CD14-positive monocyte (primary cell): ENCODE measurements around the gene GRIP1. TPM values are rescaled to one million over a fixed set of nuclear protein-coding genes. Genes with fewer than 3 reads are reported as not detected.

Source experiments
- DNase-seq, 3 donors: peaks; one replicate each; pipeline ENCODE4 v3.0.0-alpha.2; 2011 to 2022
- H2AFZ ChIP-seq: 2 replicates; pipeline ENCODE4 v1.6.0; 2012; ENCODE audit warnings: mild to moderate bottlenecking, low read depth, low read length, inconsistent platforms; ENCODE audit not compliant: insufficient read depth, poor library complexity, severe bottlenecking
- H3K27ac ChIP-seq, 2 donors: 1 replicate in 1 of 2; 2 replicates in 1 of 2; pipeline ENCODE4 v1.5.1; 2012 to 2013; ENCODE audit warnings: low read length in 2 of 2, control low read depth in 1 of 2, inconsistent platforms in 1 of 2, low read depth in 1 of 2, mild to moderate bottlenecking in 1 of 2
- H3K27me3 ChIP-seq, 2 donors: one replicate each; pipeline versions ENCODE4 v1.6.0 to v1.6.1; 2011 to 2013; ENCODE audit warnings: low read length in 2 of 2; ENCODE audit not compliant: control insufficient read depth in 2 of 2, insufficient read depth in 2 of 2
- H3K36me3 ChIP-seq, 2 donors: replicated peaks in 1 of 2; 1 replicate in 1 of 2; 2 replicates in 1 of 2; pipeline versions ENCODE4 v1.5.1 to v1.6.1; 2012 to 2013; ENCODE audit warnings: low read length in 2 of 2, control low read depth in 1 of 2, inconsistent platforms in 1 of 2, mild to moderate bottlenecking in 1 of 2; ENCODE audit not compliant: insufficient read depth in 2 of 2, control insufficient read depth in 1 of 2
- H3K4me1 ChIP-seq, 2 donors: 1 replicate in 1 of 2; 2 replicates in 1 of 2; pipeline versions ENCODE4 v1.5.1 to v1.6.1; 2012 to 2013; ENCODE audit warnings: low read length in 2 of 2, control low read depth in 1 of 2, inconsistent platforms in 1 of 2, mild to moderate bottlenecking in 1 of 2, moderate library complexity in 1 of 2; ENCODE audit not compliant: insufficient read depth in 2 of 2, control insufficient read depth in 1 of 2
- H3K4me2 ChIP-seq: replicated peaks from 2 replicates; pipeline ENCODE3; 2012; ENCODE audit warnings: low read length, moderate library complexity, mild to moderate bottlenecking; ENCODE audit not compliant: poor library complexity, severe bottlenecking; ENCODE audit errors: extremely low read depth
- H3K4me3 ChIP-seq, 3 experiments: fragments of 200-600 bp in 1 of 3; sonication (generic) in 1 of 3; replicated peaks in 1 of 3; 1 replicate in 2 of 3; 2 replicates in 1 of 3; pipeline ENCODE4 v1.5.1; 2011 to 2013; ENCODE audit warnings: low read length in 3 of 3, mild to moderate bottlenecking in 3 of 3, control low read depth in 2 of 3, low read depth in 2 of 3, inconsistent platforms in 1 of 3, moderate library complexity in 1 of 3
- H3K79me2 ChIP-seq: 2 replicates; pipeline ENCODE4 v1.6.0; 2012; ENCODE audit warnings: mild to moderate bottlenecking, control low read depth, inconsistent platforms, low read length, moderate library complexity; ENCODE audit not compliant: insufficient read depth
- H3K9ac ChIP-seq: 2 replicates; pipeline ENCODE4 v1.6.0; 2017; ENCODE audit warnings: low read length, mild to moderate bottlenecking; ENCODE audit not compliant: insufficient read depth, poor library complexity, severe bottlenecking
- H3K9me3 ChIP-seq, 2 donors: replicated peaks in 1 of 2; 1 replicate in 1 of 2; 2 replicates in 1 of 2; pipeline versions ENCODE4 v1.5.1 to v1.6.1; 2012 to 2013; ENCODE audit warnings: low read length in 2 of 2, control low read depth in 1 of 2; ENCODE audit not compliant: control insufficient read depth in 1 of 2, insufficient read depth in 1 of 2
- H4K20me1 ChIP-seq: 2 replicates; pipeline ENCODE4 v1.6.0; 2012; ENCODE audit warnings: mild to moderate bottlenecking, low read length, control low read depth, moderate library complexity; ENCODE audit not compliant: insufficient read depth
- H3K27ac Mint-ChIP-seq, 7 donors: one replicate each; pipeline ENCODE4 v1.8.0; 2020; ENCODE audit warnings: mild to moderate bottlenecking in 7 of 7, mixed read lengths in 7 of 7, moderate library complexity in 6 of 7, inconsistent platforms in 2 of 7
- H3K27me3 Mint-ChIP-seq, 3 donors: one replicate each; pipeline ENCODE4 v1.8.0; 2021 to 2022; ENCODE audit warnings: low read depth in 3 of 3, mild to moderate bottlenecking in 3 of 3, mixed read lengths in 3 of 3, moderate library complexity in 3 of 3, inconsistent platforms in 1 of 3
- H3K36me3 Mint-ChIP-seq, 2 donors: one replicate each; pipeline ENCODE4 v1.8.0; 2020; ENCODE audit warnings: mixed read lengths in 2 of 2, inconsistent platforms in 1 of 2, mild to moderate bottlenecking in 1 of 2
- H3K4me1 Mint-ChIP-seq: one replicate; pipeline ENCODE4 v1.8.0; 2020; ENCODE audit warnings: mild to moderate bottlenecking, mixed read lengths
- H3K4me3 Mint-ChIP-seq, 2 donors: one replicate each; pipeline ENCODE4 v1.8.0; 2020; ENCODE audit warnings: mild to moderate bottlenecking in 2 of 2, mixed read lengths in 2 of 2, moderate library complexity in 1 of 2
- H3K9me3 Mint-ChIP-seq, 7 donors: one replicate each; pipeline ENCODE4 v1.8.0; 2020 to 2022; ENCODE audit warnings: mixed read lengths in 7 of 7, mild to moderate bottlenecking in 6 of 7, moderate library complexity in 6 of 7, inconsistent platforms in 2 of 7
- WGBS: methylation state at CpG from one replicate; pipeline ENCODE4 v1.1.5; 2013; ENCODE audit warnings: missing lambda C conversion rate; ENCODE audit not compliant: insufficient coverage; 5-methylcytosine and 5-hydroxymethylcytosine counted together
- intact Hi-C, 2 donors: fragments of 100-400 bp; cut with micrococcal nuclease; formaldehyde crosslinking; loops; one replicate each; pipeline versions ENCODE4 v1.15.0 to v1.15.1; 2023
- polyA plus RNA-seq, 3 donors: library from polyadenylated mRNA; depleted of rRNA in 1 of 3; unstranded in 2 of 3; stranded (reverse) in 1 of 3; fragments of 300-500 nt in 2 of 3; fragments of >200 nt in 1 of 3; fragmentation: Illumina TruSeq in 2 of 3; gene quantifications; 1 replicate in 2 of 3; 2 replicates in 1 of 3; pipeline ENCODE4 v1.2.3, GENCODE V29; 2012 to 2021
- TF ChIP-seq, protein P1 (sequence below): fragments of 200-600 bp; IDR thresholded peaks from one replicate; pipeline ENCODE4 v1.8.0; 2022; ENCODE audit warnings: antibody characterized with exemption, mild to moderate bottlenecking

Gene GRIP1
- polyA plus RNA-seq, 3 donors, result 0.21 TPM; not detected in 2

DNA sequence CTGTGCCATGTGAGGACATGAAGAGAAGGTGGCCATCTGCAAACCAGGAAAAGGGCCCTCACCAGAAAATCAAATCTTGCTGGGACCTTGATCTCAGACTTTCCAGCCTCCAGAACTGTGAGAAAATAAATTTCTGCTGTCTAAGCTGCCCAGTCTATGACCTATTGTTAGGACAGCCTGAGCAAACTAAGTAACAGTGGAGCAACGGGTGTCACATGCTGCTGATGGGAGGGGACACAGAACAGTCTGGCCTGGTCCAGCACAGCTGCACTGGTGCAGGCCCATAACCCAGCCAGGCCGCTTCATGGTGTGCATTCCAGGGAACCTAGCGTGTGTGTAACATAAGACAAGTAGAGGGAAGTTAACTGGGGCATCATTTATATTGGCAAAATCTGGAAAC, 42.1 kb downstream of the GRIP1 start:
- H4K20me1 ChIP-seq, result no peaks in the 10 kb centered on the region
- H3K4me2 ChIP-seq, result no peak overlapping the region
- 93% methylated on average over 1 of the region's 3 CpGs for WGBS
- H3K36me3 Mint-ChIP-seq, result no peaks in the 10 kb centered on the region
- no peak overlapping the region for H3K27ac Mint-ChIP-seq
- H3K4me1 Mint-ChIP-seq, result no peaks in the 10 kb centered on the region
- no peak overlapping the region for H2AFZ ChIP-seq
- H3K79me2 ChIP-seq, result no peaks in the 10 kb centered on the region
- intact Hi-C loops, result no loop called here
- no peaks in the 10 kb centered on the region for H3K27me3 ChIP-seq
- H3K4me3 Mint-ChIP-seq, result no peak overlapping the region
- H3K9me3 Mint-ChIP-seq, result peaks cover 0 to 2% (median 0%) of the 10 kb centered on the region in 7 donors
- DNase-seq, result no peak
- peaks cover 0 to 2% (median 1%) of the 10 kb centered on the region in 3 donors for H3K27me3 Mint-ChIP-seq
- H3K9me3 ChIP-seq, result no peaks in the 10 kb centered on the region
- TF ChIP-seq, protein P1, sequence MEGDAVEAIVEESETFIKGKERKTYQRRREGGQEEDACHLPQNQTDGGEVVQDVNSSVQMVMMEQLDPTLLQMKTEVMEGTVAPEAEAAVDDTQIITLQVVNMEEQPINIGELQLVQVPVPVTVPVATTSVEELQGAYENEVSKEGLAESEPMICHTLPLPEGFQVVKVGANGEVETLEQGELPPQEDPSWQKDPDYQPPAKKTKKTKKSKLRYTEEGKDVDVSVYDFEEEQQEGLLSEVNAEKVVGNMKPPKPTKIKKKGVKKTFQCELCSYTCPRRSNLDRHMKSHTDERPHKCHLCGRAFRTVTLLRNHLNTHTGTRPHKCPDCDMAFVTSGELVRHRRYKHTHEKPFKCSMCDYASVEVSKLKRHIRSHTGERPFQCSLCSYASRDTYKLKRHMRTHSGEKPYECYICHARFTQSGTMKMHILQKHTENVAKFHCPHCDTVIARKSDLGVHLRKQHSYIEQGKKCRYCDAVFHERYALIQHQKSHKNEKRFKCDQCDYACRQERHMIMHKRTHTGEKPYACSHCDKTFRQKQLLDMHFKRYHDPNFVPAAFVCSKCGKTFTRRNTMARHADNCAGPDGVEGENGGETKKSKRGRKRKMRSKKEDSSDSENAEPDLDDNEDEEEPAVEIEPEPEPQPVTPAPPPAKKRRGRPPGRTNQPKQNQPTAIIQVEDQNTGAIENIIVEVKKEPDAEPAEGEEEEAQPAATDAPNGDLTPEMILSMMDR, result no peak
- no peaks in the 10 kb centered on the region for H3K4me1 ChIP-seq
- H3K9ac ChIP-seq, result no peak overlapping the region
- H3K4me3 ChIP-seq, result no peak overlapping the region
- no peak overlapping the region for H3K27ac ChIP-seq
- no peaks in the 10 kb centered on the region for H3K36me3 ChIP-seq

DNA sequence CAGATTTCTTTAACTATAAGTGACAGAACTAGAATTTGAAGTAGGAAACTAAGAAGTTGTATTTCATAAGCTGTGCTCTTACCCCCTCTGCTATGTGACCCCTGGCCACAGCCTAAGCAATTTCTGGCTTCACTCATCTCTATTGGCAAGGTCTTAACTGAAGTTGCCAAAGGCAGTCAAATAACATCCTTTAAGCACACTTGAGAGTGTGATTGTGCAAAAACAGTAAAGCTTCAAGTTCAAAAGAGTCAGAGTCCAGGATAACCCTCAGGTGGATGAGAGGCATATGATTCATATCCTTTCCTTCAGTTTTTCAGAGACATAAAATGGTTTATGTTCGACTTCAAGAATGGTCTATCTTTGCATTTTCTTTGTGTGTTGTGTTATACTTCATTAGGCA, 45.2 kb downstream of the GRIP1 start:
- Histone ChIP-seq H3K27ac (no peak overlapping the region), H3K4me3 (no peak overlapping the region), H3K4me1 (no peaks in the 10 kb centered on the region), H3K9me3 (no peaks in the 10 kb centered on the region), H4K20me1 (no peaks in the 10 kb centered on the region), H3K4me2 (no peak overlapping the region), H2AFZ (no peak overlapping the region), H3K9ac (no peak overlapping the region), H3K79me2 (no peaks in the 10 kb centered on the region), H3K36me3 (no peaks in the 10 kb centered on the region), H3K27me3 (no peaks in the 10 kb centered on the region)
- Mint-ChIP-seq H3K9me3 (peaks cover 0 to 2% (median 0%) of the 10 kb centered on the region in 7 donors), H3K4me1 (no peaks in the 10 kb centered on the region), H3K27me3 (peaks cover 0 to 3% (median 2%) of the 10 kb centered on the region in 3 donors), H3K4me3 (no peak overlapping the region), H3K36me3 (no peaks in the 10 kb centered on the region), H3K27ac (no peak overlapping the region)
- intact Hi-C loops, result no loop called here
- TF ChIP-seq, protein P1, result no peak
- WGBS, result no CpG with 5 or more reads among the region's 1 CpG
- no peak for DNase-seq
